Activated T-cell treated with anti-CD3 and anti-CD28 coated beads, Interleukin-2, amount 50 U/mL, for 4 hours (primary cell): ENCODE results near the gene ADPRHL1. TPM values are rescaled to one million over a fixed set of nuclear protein-coding genes. Genes with fewer than 3 reads are reported as not detected.

ENCODE experiments used
- ATAC-seq, 2 donors: fragments of 200-7000 bp; cut with Tn5 transposase; one replicate each; pipeline ENCODE4 v1.10.0; 2021
- DNase-seq: peaks from one replicate; pipeline ENCODE4 v3.0.0-alpha.2; 2020
- H3K27me3 Mint-ChIP-seq: one replicate; pipeline ENCODE4 v1.8.0; 2021; ENCODE audit warnings: low read depth, mixed read lengths
- H3K36me3 Mint-ChIP-seq: one replicate; pipeline ENCODE4 v1.8.0; 2022; ENCODE audit warnings: mixed read lengths; ENCODE audit not compliant: insufficient read depth
- H3K4me1 Mint-ChIP-seq: one replicate; pipeline ENCODE4 v1.8.0; 2021; ENCODE audit warnings: low read depth, mixed read lengths
- H3K4me3 Mint-ChIP-seq: one replicate; pipeline ENCODE4 v1.8.0; 2021; ENCODE audit warnings: mild to moderate bottlenecking, moderate library complexity, mixed read lengths
- H3K9me3 Mint-ChIP-seq: one replicate; pipeline ENCODE4 v1.8.0; 2021; ENCODE audit warnings: mixed read lengths
- total RNA-seq, 3 donors: library from RNA; stranded (reverse); gene quantifications; one replicate each; pipeline ENCODE4 v1.2.1, GENCODE V29; 2021

ADPRHL1 gene
- total RNA-seq, 3 donors from 2014 or later = 0.54 to 0.81 (median 0.79) TPM

GRCh38 chr13:113426591-113426986 lies 26.7 kb downstream of the ADPRHL1 start:
- Mint-ChIP-seq H3K9me3 (no peaks in the 10 kb centered on the region), H3K4me3 (no peak overlapping the region), H3K4me1 (no peaks in the 10 kb centered on the region), H3K36me3 (no peaks in the 10 kb centered on the region), H3K27me3 (no peaks in the 10 kb centered on the region)
- DNase-seq (no peak), ATAC-seq (no peak)

- no peaks in the 10 kb centered on the region for H3K4me1 Mint-ChIP-seq
- H3K9me3 Mint-ChIP-seq = no peaks in the 10 kb centered on the region
- no peak for ATAC-seq
- H3K4me3 Mint-ChIP-seq = no peak overlapping the region
- no peaks in the 10 kb centered on the region for H3K36me3 Mint-ChIP-seq
- H3K27me3 Mint-ChIP-seq = no peaks in the 10 kb centered on the region
- no peak for DNase-seq
Measured at GRCh38 chr13:113425941-113426590, 27.2 kb downstream of the ADPRHL1 start.

- H3K36me3 Mint-ChIP-seq = no peaks in the 10 kb centered on the region
- H3K4me3 Mint-ChIP-seq = no peak overlapping the region
- ATAC-seq = no peak
- H3K9me3 Mint-ChIP-seq = no peaks in the 10 kb centered on the region
- no peaks in the 10 kb centered on the region for H3K4me1 Mint-ChIP-seq
- peaks cover 2% of the 10 kb centered on the region for H3K27me3 Mint-ChIP-seq
- DNase-seq = no peak
Measured at GRCh38 chr13:113423520-113424163, 29.6 kb downstream of the ADPRHL1 start.

GRCh38 chr13:113422807-113423519 lies 30.3 kb downstream of the ADPRHL1 start:
- ATAC-seq (no peak), DNase-seq (no peak)
- Mint-ChIP-seq H3K9me3 (no peaks in the 10 kb centered on the region), H3K27me3 (peaks cover 2% of the 10 kb centered on the region), H3K4me3 (no peak overlapping the region), H3K36me3 (no peaks in the 10 kb centered on the region), H3K4me1 (no peaks in the 10 kb centered on the region)

GRCh38 chr13:113421673-113422270 lies 31.5 kb downstream of the ADPRHL1 start:
- Mint-ChIP-seq H3K4me3 (no peak overlapping the region), H3K4me1 (no peaks in the 10 kb centered on the region), H3K27me3 (peaks cover 4% of the 10 kb centered on the region), H3K9me3 (no peaks in the 10 kb centered on the region), H3K36me3 (no peaks in the 10 kb centered on the region)
- DNase-seq (no peak), ATAC-seq (no peak)

GRCh38 chr13:113420833-113421600 lies 32.3 kb downstream of the ADPRHL1 start:
- ATAC-seq (no peak), DNase-seq (no peak)
- H3K4me3 Mint-ChIP-seq = no peak overlapping the region
- peaks cover 4% of the 10 kb centered on the region for H3K27me3 Mint-ChIP-seq
- no peaks in the 10 kb centered on the region for H3K4me1 Mint-ChIP-seq
- H3K9me3 Mint-ChIP-seq = no peaks in the 10 kb centered on the region
- H3K36me3 Mint-ChIP-seq = no peaks in the 10 kb centered on the region

DNA sequence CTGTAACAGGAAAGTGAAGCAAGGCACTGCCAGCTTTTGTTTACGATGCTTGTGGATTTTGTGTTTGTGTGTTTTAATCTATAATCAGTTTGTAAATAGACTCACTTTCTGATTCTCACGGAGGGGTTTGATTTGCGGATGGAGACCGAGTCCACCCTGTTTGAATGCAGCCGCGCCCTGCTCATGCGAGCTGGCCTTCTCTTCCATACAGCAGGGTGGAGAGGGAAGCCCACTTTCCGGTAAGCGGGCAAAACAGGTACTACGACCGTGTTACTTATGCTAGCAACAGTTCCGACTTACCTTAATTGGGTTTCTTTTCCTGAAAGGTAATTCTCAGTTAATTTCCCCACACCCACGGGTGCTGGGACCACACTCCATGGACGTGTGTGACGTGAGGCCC lies 33.1 kb downstream of the ADPRHL1 start:
- Mint-ChIP-seq H3K9me3 (no peaks in the 10 kb centered on the region), H3K36me3 (no peaks in the 10 kb centered on the region), H3K27me3 (peaks cover 4% of the 10 kb centered on the region), H3K4me1 (no peaks in the 10 kb centered on the region), H3K4me3 (no peak overlapping the region)
- ATAC-seq (no peak), DNase-seq (no peak)

DNA sequence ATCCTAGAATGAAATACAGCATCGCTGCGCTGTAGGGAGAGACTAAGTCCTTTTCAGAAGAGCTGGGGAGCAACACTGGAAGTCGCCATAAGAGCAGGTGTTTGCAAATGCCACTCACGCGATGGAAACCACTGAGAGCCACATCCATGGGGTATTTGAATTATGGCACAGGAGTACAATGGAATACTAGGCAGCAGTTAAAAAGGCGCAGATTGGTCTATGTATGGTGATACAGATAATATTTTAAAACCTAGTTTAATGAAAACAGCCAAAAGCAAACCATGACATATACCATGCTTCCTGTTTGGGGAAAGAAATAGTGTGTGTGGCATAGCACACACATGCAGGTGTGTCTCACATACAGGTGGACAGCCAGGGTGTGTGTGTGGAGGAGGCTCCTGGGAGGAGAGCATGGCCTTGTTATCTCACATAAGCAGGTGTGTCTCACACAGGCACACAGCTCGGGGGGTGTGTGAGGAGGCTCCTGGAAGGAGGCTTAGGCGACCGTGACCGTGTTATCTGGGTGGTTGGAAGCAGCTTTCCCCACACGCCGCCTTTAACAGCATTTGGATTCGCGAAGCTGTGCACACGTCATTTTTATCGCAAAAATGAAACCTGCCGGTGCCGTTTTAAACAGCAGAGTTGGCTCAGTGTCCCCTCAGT lies 33.6 kb downstream of the ADPRHL1 start:
- ATAC-seq (no peak), DNase-seq (no peak)
- Mint-ChIP-seq H3K9me3 (no peaks in the 10 kb centered on the region), H3K4me3 (no peak overlapping the region), H3K36me3 (no peaks in the 10 kb centered on the region), H3K4me1 (no peaks in the 10 kb centered on the region), H3K27me3 (peaks cover 4% of the 10 kb centered on the region)

DNA sequence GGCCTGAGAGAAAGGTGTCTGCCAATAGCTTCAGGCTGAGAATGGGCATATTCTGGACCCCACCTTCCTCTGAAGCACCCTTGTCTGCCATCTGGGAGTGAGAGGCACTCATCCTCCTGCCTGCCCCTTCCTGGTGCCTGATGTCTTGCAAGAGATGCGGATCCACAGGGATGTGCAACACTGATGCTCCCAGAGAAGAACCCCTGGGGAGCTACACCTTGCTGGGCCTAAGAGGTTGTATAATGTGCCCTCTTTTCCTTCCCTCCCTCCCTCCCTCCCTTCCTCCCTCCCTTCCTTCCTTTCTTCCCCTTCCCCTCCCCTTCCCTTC lies 34.6 kb downstream of the ADPRHL1 start:
- Mint-ChIP-seq H3K27me3 (peaks cover 4% of the 10 kb centered on the region), H3K4me3 (no peak overlapping the region), H3K36me3 (no peaks in the 10 kb centered on the region), H3K9me3 (no peaks in the 10 kb centered on the region), H3K4me1 (no peaks in the 10 kb centered on the region)
- no peak for ATAC-seq
- no peak for DNase-seq

DNA sequence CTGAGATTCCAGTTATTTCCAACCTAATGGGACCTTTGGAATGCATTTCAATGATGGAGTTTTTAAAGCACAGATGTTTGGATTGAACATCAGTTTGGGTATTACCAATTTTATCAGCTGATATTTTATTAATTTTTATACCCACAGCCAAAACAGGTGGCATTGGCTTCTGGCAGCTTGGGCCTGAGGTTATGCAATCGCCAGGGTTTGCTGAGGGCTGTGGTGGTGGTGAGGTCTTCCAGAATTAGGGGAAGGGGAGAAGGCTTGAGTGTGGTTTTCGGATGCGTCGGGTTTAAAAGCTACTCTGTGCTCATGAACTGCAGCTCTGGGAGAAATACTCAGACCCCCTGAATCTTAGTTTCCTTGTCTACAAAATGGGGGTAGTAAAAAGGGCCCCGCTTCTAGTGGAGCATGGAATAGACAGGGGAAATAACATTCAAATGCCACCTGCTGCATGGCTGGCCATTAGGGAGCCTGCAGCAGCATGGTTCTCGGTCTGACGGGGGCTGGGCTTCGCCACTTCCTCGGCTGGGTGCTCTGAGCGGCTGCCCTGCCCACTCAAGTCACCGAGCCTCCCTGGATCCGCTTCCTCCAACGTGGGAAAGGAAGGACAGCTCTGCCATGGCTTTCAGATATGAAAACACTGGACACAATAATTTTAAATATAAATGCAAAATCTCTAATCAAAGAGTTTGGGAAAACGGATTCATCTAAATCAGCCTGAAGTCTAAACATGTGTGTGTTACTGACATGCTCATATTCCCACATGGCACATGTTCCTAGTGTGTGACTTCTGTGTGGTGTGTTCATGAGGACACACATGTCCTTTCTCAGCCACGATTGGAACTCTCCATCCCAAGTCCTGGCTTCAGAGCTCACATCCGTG lies 35.2 kb downstream of the ADPRHL1 start:
- DNase-seq (no peak), ATAC-seq (no peak)
- H3K4me3 Mint-ChIP-seq = no peak overlapping the region
- no peaks in the 10 kb centered on the region for H3K4me1 Mint-ChIP-seq
- no peaks in the 10 kb centered on the region for H3K9me3 Mint-ChIP-seq
- peaks cover 4% of the 10 kb centered on the region for H3K27me3 Mint-ChIP-seq
- H3K36me3 Mint-ChIP-seq = no peaks in the 10 kb centered on the region

DNA sequence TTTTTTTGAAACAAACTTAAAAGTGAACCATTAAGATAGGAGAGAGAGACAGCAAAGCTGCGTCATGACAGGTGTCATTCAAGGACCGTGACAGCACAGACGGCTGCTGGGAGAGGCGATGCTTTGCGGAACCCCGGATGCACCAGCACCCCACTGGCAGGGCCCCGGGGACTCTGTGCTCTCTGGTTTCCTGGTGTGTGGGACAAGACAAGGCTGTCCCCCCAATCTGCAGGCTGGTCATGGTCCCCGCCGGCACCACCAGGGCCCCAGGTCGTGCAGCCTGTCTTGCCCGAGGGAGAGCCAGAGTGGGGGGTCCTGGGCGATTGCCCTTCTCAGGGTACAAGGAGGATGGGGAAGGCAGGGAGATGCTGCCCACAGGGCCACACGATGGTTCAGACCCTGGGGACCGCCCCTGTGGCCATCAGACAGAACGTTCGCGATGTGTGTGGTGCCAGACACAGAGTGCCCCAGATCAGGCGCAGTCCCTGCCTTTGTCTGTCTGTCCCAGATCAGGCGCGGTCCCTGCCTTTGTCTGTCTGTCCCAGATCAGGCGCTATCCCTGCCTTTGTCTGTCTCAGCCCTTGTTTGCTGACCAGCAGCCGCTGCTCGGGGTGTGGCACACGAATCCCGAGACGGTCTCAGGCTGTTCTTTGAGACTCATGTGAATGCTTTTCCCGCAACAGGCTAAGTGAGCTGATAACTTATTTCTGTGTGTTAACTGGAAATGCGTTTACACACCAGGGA lies 36.1 kb downstream of the ADPRHL1 start:
- ATAC-seq = no peak

GRCh38 chr13:113415825-113416224 lies 37.5 kb downstream of the ADPRHL1 start:
- ATAC-seq (no peak), DNase-seq (no peak)
- H3K36me3 Mint-ChIP-seq = no peaks in the 10 kb centered on the region
- no peaks in the 10 kb centered on the region for H3K4me1 Mint-ChIP-seq
- H3K27me3 Mint-ChIP-seq = peaks cover 4% of the 10 kb centered on the region
- no peaks in the 10 kb centered on the region for H3K9me3 Mint-ChIP-seq
- no peak overlapping the region for H3K4me3 Mint-ChIP-seq

More for the DNA sequence above, 36.1 kb downstream of the ADPRHL1 start:
- no peak for DNase-seq
- Mint-ChIP-seq H3K36me3 (no peaks in the 10 kb centered on the region), H3K9me3 (no peaks in the 10 kb centered on the region), H3K27me3 (peaks cover 4% of the 10 kb centered on the region), H3K4me1 (no peaks in the 10 kb centered on the region), H3K4me3 (no peak overlapping the region)
